Measurements from ENCODE around the gene D2HGDH.
A peak's percentile ranks its signal among the peaks of the same experiment; 100 is the strongest.
"Not testable (repeated sequence)": the region's sequence is repeated elsewhere in the genome, so short reads cannot be mapped to it uniquely, and the experiment has no call there.

The D2HGDH gene

DNA sequence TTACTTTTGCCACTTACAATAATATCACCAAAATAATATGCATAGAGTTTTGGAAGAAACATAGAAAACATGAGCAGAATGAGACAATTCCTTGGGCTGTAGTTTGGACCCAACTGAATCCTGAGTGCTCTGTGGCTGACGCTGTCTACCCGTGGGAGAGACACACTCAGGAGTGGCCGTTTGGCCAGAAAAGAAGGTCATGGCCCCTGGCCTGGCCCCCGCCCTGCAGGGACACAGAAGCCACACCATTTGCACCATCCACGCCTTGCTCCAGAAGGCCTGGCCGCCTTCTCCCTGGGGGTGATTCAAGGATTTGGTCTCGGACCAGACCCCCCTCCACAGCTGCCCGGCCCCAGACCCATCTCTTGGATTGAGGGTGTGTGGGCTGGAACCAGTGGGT is 6.4 kb upstream of the D2HGDH start:
- Histone ChIP-seq H3K4me1 (ENCODE audit: control insufficient read depth, insufficient read depth, low read length) (peaks cover 11% of the 10 kb centered on the region), H3K27me3 (replicated peaks; ENCODE audit: control insufficient read depth, insufficient read depth, low read length) (no peaks in the 10 kb centered on the region), H3K36me3 (ENCODE audit: control insufficient read depth, insufficient read depth, low read length, severe bottlenecking) (peaks cover 9% of the 10 kb centered on the region), H3K9ac (ENCODE audit: low read length) (peak overlapping the region; percentile 69), H3K9me3 (ENCODE audit: control insufficient read depth, low read length) (peaks cover 2% of the 10 kb centered on the region), H3K4me3 (ENCODE audit: low read length) (no peak overlapping the region)
- no peak for DNase-seq (ENCODE audit: low read depth)

DNA sequence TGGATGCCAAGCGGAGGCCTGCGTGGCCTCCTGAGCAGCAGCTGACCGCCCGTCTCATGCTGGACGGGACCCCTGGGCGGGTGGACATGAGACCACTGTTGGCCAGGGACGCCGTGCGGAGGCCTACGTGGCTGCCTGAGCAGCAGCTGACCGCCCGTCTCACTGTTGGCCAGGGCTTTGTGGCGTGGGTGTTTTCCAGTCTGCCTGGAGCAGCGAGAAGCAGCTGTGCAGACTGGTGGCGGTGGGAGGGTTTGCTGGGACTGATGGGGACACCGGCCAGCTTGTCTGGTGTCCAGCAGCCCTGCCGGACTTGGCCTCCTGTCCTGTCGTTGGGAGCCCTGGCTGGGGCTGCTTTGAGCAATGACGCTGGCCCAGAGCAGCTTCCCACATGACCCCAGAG is 5.8 kb upstream of the D2HGDH start:
- Histone ChIP-seq H3K4me3 (ENCODE audit: low read length) (no peak overlapping the region), H3K4me1 (ENCODE audit: control insufficient read depth, insufficient read depth, low read length) (peaks cover 11% of the 10 kb centered on the region), H3K9ac (ENCODE audit: low read length) (peak overlapping the region; percentile 69), H3K36me3 (ENCODE audit: control insufficient read depth, insufficient read depth, low read length, severe bottlenecking) (peaks cover 3% of the 10 kb centered on the region), H3K27me3 (replicated peaks; ENCODE audit: control insufficient read depth, insufficient read depth, low read length) (no peaks in the 10 kb centered on the region), H3K9me3 (ENCODE audit: control insufficient read depth, low read length) (no peaks in the 10 kb centered on the region)
- no peak for DNase-seq (ENCODE audit: low read depth)

DNA sequence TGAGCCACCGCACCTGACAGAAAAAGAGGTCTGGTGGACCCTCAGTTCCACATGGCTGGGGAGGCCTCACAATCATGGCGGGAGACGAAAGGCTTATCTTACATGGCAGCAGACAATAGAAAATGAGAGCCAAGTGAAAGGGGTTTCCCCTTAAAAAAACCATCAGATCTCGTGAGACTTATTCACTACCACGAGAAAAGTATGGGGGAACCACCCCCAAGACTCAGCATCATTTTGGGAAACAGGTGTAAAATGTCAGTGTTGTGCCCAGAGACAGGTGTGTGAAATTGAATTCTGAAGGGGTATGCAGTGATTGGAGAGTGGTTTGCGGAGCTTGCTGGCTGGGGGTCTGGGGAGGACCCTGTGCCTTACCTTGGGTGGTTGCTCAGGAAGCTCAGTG is 4.6 kb upstream of the D2HGDH start:
- H3K4me3 ChIP-seq (ENCODE audit: low read length) = no peak overlapping the region
- no peaks in the 10 kb centered on the region for H3K36me3 ChIP-seq (ENCODE audit: control insufficient read depth, insufficient read depth, low read length, severe bottlenecking)
- no peak for DNase-seq (ENCODE audit: low read depth)
- no peaks in the 10 kb centered on the region for H3K27me3 ChIP-seq (replicated peaks; ENCODE audit: control insufficient read depth, insufficient read depth, low read length)
- no peaks in the 10 kb centered on the region for H3K9me3 ChIP-seq (ENCODE audit: control insufficient read depth, low read length)
- peaks cover 11% of the 10 kb centered on the region for H3K4me1 ChIP-seq (ENCODE audit: control insufficient read depth, insufficient read depth, low read length)
- no peak overlapping the region for H3K9ac ChIP-seq (ENCODE audit: low read length)

- no peak for DNase-seq (ENCODE audit: low read depth)
- peaks cover 15% of the 10 kb centered on the region for H3K4me1 ChIP-seq (ENCODE audit: control insufficient read depth, insufficient read depth, low read length)
- H3K9ac ChIP-seq (ENCODE audit: low read length) = no peak overlapping the region
- no peak overlapping the region for H3K4me3 ChIP-seq (ENCODE audit: low read length)
- H3K9me3 ChIP-seq (ENCODE audit: control insufficient read depth, low read length) = no peaks in the 10 kb centered on the region
- no peaks in the 10 kb centered on the region for H3K36me3 ChIP-seq (ENCODE audit: control insufficient read depth, insufficient read depth, low read length, severe bottlenecking)
- no peaks in the 10 kb centered on the region for H3K27me3 ChIP-seq (replicated peaks; ENCODE audit: control insufficient read depth, insufficient read depth, low read length)
These were observed 3.6 kb upstream of the D2HGDH start for GRCh38 chr2:241730671-241731293.

DNA sequence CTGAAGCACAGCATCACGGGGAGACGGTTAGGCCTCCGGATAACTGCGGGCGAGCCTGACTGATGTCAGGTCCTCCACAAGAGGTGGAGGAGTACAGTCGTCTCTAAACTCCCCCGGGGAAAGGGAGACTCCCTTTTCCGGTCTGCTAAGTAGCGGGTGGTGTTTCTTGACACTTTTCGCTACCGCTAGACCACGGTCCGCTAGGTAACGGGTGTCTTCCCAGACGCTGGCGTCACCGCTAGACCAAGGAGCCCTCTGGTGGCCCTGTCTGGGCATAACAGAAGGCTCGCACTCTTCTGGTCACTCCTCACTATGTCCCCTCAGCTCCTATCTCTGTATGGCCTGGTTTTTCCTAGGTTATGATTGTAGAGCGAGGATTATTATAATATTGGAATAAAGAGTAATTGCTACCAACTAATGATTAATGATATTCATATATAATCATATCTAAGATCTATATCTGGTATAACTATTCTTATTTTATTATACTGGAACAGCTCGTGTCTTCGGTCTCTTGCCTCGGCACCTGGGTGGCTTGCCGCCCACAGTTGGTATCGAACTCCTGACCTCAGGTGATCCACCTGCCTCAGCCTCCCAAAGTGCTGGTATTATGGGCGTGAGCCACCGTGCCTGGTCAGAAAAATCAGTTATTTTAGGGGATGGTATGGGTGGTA is 1.8 kb upstream of the D2HGDH start:
- not testable (repeated sequence) for H3K27me3 ChIP-seq (replicated peaks; ENCODE audit: control insufficient read depth, insufficient read depth, low read length); H3K9me3 ChIP-seq (ENCODE audit: control insufficient read depth, low read length); H3K9ac ChIP-seq (ENCODE audit: low read length); H3K36me3 ChIP-seq (ENCODE audit: control insufficient read depth, insufficient read depth, low read length, severe bottlenecking); H3K4me3 ChIP-seq (ENCODE audit: low read length)
- peak; percentile 37 for DNase-seq (ENCODE audit: low read depth)
- H3K4me1 ChIP-seq (ENCODE audit: control insufficient read depth, insufficient read depth, low read length) = peaks cover 20% of the 10 kb centered on the region

DNA sequence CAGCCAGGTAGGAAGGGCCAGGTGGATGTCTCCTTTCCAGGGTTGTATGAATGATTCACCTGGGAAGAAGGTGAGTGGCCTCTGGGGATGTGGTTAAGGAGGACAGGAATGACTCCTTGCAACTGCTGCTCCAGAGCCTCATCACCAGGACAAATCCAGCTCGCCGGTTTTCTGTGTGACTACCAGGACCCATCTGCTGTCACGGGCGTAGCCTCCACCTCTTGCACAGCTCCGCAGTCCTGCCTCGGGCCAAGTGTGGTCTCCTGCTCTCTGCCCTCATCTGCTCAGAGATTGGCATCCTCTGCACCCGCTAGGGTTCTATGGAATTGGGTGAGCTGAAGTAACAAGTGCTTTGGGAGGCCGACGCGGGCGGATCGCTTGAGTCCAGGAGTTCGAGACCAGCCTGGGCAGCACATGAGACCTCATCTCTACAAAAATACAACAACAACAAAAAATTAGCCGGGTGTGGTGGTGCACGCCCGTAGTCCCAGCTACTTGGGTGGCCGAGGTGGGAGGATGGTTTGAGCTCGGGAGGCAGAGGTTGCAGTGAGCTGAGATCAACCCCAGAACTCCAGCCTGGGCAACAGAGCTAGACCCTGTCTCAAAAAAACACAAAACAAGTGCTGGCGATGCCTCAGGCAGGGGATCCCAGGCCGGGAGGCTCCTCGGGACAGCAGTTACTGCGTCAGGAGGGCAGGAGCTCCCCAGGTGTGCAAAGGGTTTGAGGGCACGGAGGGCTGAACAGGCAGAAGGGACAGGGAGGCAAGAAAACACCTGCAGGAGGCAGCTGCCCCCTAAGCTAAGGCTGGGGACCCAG is 831 bp upstream of the D2HGDH start:
- no peak for DNase-seq (ENCODE audit: low read depth)
- H3K4me3 ChIP-seq (ENCODE audit: low read length) = peak overlapping the region; percentile 88
- peak overlapping the region; percentile 79 for H3K9ac ChIP-seq (ENCODE audit: low read length)
- no peaks in the 10 kb centered on the region for H3K9me3 ChIP-seq (ENCODE audit: control insufficient read depth, low read length)
- peaks cover 14% of the 10 kb centered on the region for H3K4me1 ChIP-seq (ENCODE audit: control insufficient read depth, insufficient read depth, low read length)
- no peaks in the 10 kb centered on the region for H3K27me3 ChIP-seq (replicated peaks; ENCODE audit: control insufficient read depth, insufficient read depth, low read length)
- no peaks in the 10 kb centered on the region for H3K36me3 ChIP-seq (ENCODE audit: control insufficient read depth, insufficient read depth, low read length, severe bottlenecking)

DNA sequence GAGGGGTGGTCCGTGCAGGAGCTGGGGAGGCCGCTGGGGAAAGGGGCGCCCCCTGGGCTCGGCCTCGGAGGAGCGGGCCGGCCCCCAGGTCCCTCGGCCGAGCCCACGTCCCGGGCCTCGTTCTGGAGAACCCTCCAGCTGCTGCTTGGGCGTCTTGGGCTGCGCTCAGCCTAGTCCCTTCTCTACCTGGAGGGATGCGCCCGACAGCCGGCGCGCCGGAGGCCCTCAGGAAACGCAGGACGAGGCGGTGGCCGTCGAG is 293 bp upstream of the D2HGDH start:
- Histone ChIP-seq H3K27me3 (replicated peaks; ENCODE audit: control insufficient read depth, insufficient read depth, low read length) (no peaks in the 10 kb centered on the region), H3K36me3 (ENCODE audit: control insufficient read depth, insufficient read depth, low read length, severe bottlenecking) (no peaks in the 10 kb centered on the region), H3K4me3 (ENCODE audit: low read length) (peak overlapping the region; percentile 88), H3K9ac (ENCODE audit: low read length) (peak overlapping the region; percentile 79), H3K9me3 (ENCODE audit: control insufficient read depth, low read length) (no peaks in the 10 kb centered on the region), H3K4me1 (ENCODE audit: control insufficient read depth, insufficient read depth, low read length) (peaks cover 11% of the 10 kb centered on the region)
- no peak for DNase-seq (ENCODE audit: low read depth)

DNA sequence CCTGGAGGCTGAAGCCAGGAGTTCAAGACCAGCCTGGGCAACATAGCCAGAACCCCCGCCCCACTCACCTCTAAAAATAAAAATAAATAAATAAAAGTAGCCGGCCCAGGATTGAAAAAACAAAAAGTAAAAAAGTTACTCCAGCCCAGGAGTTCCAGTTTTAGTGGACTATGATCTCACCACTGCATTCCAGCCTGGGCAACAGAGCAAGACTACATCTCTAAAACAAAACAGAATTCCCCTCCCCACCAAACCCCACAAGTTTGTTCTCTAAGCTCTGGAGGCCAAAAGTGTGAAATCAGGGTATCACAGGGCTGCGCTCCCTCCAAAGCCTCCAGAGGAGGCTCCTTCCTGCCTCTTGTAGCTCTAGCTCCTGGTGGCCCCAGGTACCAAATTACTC is 1.7 kb downstream of the D2HGDH start:
- no peak for DNase-seq (ENCODE audit: low read depth)
- no peaks in the 10 kb centered on the region for H3K9me3 ChIP-seq (ENCODE audit: control insufficient read depth, low read length)
- H3K36me3 ChIP-seq (ENCODE audit: control insufficient read depth, insufficient read depth, low read length, severe bottlenecking) = no peaks in the 10 kb centered on the region
- H3K27me3 ChIP-seq (replicated peaks; ENCODE audit: control insufficient read depth, insufficient read depth, low read length) = no peaks in the 10 kb centered on the region
- peaks cover 11% of the 10 kb centered on the region for H3K4me1 ChIP-seq (ENCODE audit: control insufficient read depth, insufficient read depth, low read length)
- peak overlapping the region; percentile 88 for H3K4me3 ChIP-seq (ENCODE audit: low read length)
- H3K9ac ChIP-seq (ENCODE audit: low read length) = no peak overlapping the region

DNA sequence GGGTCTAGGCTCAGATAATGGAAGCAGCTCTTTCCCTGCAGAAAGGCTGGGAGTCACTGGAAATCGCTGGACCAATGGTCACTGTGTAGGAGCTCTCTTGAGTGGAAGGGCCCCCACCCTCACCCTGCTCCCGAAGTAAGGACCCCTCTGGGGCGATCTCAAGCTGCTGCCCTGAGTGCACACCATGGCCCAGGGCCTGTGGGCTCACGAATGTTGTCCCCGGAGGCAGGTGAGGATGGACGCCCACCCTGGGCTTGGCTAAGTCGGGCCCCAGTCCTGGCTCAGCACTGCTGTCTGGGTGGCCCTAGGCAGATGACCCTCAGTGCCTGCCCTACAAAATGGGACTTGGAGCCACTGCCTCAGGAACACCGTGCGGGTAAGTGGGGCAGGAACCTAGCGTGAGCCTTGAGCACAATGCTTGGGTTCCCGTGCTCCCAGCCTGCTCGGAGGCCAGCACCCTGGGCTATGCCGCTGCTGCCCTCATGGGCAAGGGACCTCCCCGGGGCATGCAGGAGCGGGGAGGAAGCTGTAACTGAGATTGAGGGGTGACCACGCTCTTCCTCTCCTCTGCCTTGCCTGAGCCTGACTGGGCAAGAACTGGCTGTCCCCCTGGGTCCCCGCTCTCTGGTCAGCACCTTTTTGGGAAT is 3.7 kb downstream of the D2HGDH start:
- peaks cover 11% of the 10 kb centered on the region for H3K4me1 ChIP-seq (ENCODE audit: control insufficient read depth, insufficient read depth, low read length)
- no peak overlapping the region for H3K9ac ChIP-seq (ENCODE audit: low read length)
- H3K27me3 ChIP-seq (replicated peaks; ENCODE audit: control insufficient read depth, insufficient read depth, low read length) = no peaks in the 10 kb centered on the region
- no peak overlapping the region for H3K4me3 ChIP-seq (ENCODE audit: low read length)
- H3K36me3 ChIP-seq (ENCODE audit: control insufficient read depth, insufficient read depth, low read length, severe bottlenecking) = no peaks in the 10 kb centered on the region
- H3K9me3 ChIP-seq (ENCODE audit: control insufficient read depth, low read length) = no peaks in the 10 kb centered on the region
- no peak for DNase-seq (ENCODE audit: low read depth)

DNA sequence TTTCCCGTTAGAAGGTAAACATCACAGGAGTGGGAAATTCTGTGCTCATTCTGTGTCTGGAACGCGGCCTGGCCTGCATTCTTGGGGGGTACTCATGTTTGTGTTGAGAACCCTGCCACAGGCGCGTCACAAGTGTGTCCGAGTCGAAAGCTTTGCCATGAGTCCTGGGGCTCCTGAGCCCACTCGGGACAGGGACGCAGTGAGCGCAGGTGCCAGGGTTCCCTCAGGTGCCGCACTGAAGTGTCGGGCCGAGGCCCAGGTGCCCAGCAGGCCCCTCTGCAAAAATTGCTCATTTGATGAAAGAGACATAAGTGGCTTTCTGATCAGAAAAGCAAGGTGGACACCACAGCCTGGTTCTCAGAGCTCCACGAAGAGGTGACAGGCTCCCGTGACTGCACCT is 4.7 kb downstream of the D2HGDH start:
- DNase-seq (ENCODE audit: low read depth) = no peak
- Histone ChIP-seq H3K9ac (ENCODE audit: low read length) (no peak overlapping the region), H3K36me3 (ENCODE audit: control insufficient read depth, insufficient read depth, low read length, severe bottlenecking) (peaks cover 7% of the 10 kb centered on the region), H3K4me1 (ENCODE audit: control insufficient read depth, insufficient read depth, low read length) (peaks cover 11% of the 10 kb centered on the region), H3K27me3 (replicated peaks; ENCODE audit: control insufficient read depth, insufficient read depth, low read length) (no peaks in the 10 kb centered on the region), H3K4me3 (ENCODE audit: low read length) (no peak overlapping the region), H3K9me3 (ENCODE audit: control insufficient read depth, low read length) (no peaks in the 10 kb centered on the region)

- peak; percentile 14 for DNase-seq (ENCODE audit: low read depth)
- no peaks in the 10 kb centered on the region for H3K9me3 ChIP-seq (ENCODE audit: control insufficient read depth, low read length)
- H3K27me3 ChIP-seq (replicated peaks; ENCODE audit: control insufficient read depth, insufficient read depth, low read length) = no peaks in the 10 kb centered on the region
These were observed 5.2 kb downstream of the D2HGDH start for GRCh38 chr2:241739651-241740050.

More at GRCh38 chr2:241739651-241740050, 5.2 kb downstream of the D2HGDH start:
- Histone ChIP-seq H3K4me1 (ENCODE audit: control insufficient read depth, insufficient read depth, low read length) (peaks cover 12% of the 10 kb centered on the region), H3K36me3 (ENCODE audit: control insufficient read depth, insufficient read depth, low read length, severe bottlenecking) (peaks cover 11% of the 10 kb centered on the region), H3K9ac (ENCODE audit: low read length) (no peak overlapping the region), H3K4me3 (ENCODE audit: low read length) (no peak overlapping the region)

Measured in adipocyte (in vitro differentiated cells).